Esophagus muscularis mucosa (tissue), 3 donors: Measurements from ENCODE around the gene COL8A2.

Experiments
- POLR2AphosphoS5 ChIP-seq, 2 donors: sonication (generic); formaldehyde crosslinking; IDR thresholded peaks; one replicate each; pipeline ENCODE4 v1.6.1; 2017; ENCODE audit warnings: antibody characterized with exemption in 2 of 2
- TF ChIP-seq, protein P1 (sequence below), 3 experiments: fragments of 200-600 bp in 2 of 3; fragments of 450-650 bp in 1 of 3; sonication (generic) in 2 of 3; IDR thresholded peaks; one replicate each; pipeline ENCODE4 v1.5.1; 2017 to 2019; ENCODE audit warnings: antibody characterized with exemption in 3 of 3, mild to moderate bottlenecking in 2 of 3, moderate library complexity in 1 of 3

DNA sequence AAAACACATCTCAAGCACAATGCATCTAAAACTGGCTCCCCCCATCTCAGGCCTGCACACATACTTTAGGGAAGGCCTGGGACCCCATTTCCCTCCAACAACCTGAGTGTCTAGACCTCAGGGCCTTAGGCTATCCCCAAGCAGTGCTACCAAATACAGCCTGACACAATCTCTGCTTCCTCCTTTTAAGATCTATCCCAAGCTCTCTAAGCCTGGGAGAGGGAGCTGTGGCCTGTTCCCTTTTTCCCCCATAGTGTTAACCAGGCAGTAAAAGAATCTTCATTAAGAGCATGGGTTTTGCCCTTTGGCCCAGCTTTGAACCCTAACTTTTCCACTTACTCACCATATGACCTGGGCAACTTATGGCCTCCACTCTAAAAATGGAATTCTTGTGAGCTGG is 10.8 kb upstream of the COL8A2 start:
- TF ChIP-seq, protein P1, sequence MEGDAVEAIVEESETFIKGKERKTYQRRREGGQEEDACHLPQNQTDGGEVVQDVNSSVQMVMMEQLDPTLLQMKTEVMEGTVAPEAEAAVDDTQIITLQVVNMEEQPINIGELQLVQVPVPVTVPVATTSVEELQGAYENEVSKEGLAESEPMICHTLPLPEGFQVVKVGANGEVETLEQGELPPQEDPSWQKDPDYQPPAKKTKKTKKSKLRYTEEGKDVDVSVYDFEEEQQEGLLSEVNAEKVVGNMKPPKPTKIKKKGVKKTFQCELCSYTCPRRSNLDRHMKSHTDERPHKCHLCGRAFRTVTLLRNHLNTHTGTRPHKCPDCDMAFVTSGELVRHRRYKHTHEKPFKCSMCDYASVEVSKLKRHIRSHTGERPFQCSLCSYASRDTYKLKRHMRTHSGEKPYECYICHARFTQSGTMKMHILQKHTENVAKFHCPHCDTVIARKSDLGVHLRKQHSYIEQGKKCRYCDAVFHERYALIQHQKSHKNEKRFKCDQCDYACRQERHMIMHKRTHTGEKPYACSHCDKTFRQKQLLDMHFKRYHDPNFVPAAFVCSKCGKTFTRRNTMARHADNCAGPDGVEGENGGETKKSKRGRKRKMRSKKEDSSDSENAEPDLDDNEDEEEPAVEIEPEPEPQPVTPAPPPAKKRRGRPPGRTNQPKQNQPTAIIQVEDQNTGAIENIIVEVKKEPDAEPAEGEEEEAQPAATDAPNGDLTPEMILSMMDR (IDR thresholded peaks at IDR 0.05) = no peak
- no peak for TF ChIP-seq POLR2AphosphoS5 (IDR thresholded peaks at IDR 0.05)
